Mesenchymal stem cell (in vitro differentiated cells and primary cell): Measurements from ENCODE around the gene CALR3.

ENCODE experiments used
- DNase-seq: peaks from one replicate; pipeline ENCODE4 v3.0.0-alpha.2; 2013
- H2AFZ ChIP-seq: one replicate; pipeline ENCODE4 v1.6.1; 2013; ENCODE audit warnings: low read depth, mild to moderate bottlenecking, control low read depth, inconsistent platforms, low read length, moderate library complexity
- H2AK5ac ChIP-seq: 2 replicates; pipeline ENCODE4 v1.6.1; 2013; ENCODE audit warnings: low read length, moderate library complexity, mild to moderate bottlenecking, inconsistent platforms; ENCODE audit not compliant: severe bottlenecking
- H2BK120ac ChIP-seq: one replicate; pipeline ENCODE4 v1.6.1; 2013; ENCODE audit warnings: low read depth, mild to moderate bottlenecking, inconsistent platforms, low read length, moderate library complexity
- H2BK12ac ChIP-seq, 2 experiments: one replicate each; pipeline ENCODE4 v1.6.1; 2013; ENCODE audit warnings: inconsistent platforms in 2 of 2, low read length in 2 of 2, mild to moderate bottlenecking in 2 of 2, moderate library complexity in 2 of 2, control low read depth in 1 of 2
- H2BK15ac ChIP-seq: one replicate; pipeline ENCODE4 v1.6.1; 2013; ENCODE audit warnings: mild to moderate bottlenecking, low read depth, inconsistent platforms; ENCODE audit not compliant: poor library complexity, severe bottlenecking
- H2BK5ac ChIP-seq: 2 replicates; pipeline ENCODE4 v1.6.1; 2013; ENCODE audit warnings: low read depth, mild to moderate bottlenecking, low read length, control low read depth, inconsistent platforms; ENCODE audit not compliant: poor library complexity, severe bottlenecking
- H3K14ac ChIP-seq, 2 experiments: one replicate each; pipeline ENCODE4 v1.6.1; 2013; ENCODE audit warnings: inconsistent platforms in 2 of 2, low read length in 2 of 2, control low read depth in 1 of 2, mild to moderate bottlenecking in 1 of 2, moderate library complexity in 1 of 2
- H3K18ac ChIP-seq, 2 experiments: one replicate each; pipeline ENCODE4 v1.6.1; 2013; ENCODE audit warnings: inconsistent platforms in 2 of 2, low read length in 2 of 2, control low read depth in 1 of 2, low read depth in 1 of 2, mild to moderate bottlenecking in 1 of 2
- H3K23ac ChIP-seq, 2 experiments: one replicate each; pipeline ENCODE4 v1.6.1; 2013; ENCODE audit warnings: inconsistent platforms in 2 of 2, low read length in 2 of 2, mild to moderate bottlenecking in 2 of 2, moderate library complexity in 2 of 2, control low read depth in 1 of 2
- H3K27ac ChIP-seq: 2 replicates; pipeline ENCODE4 v1.5.1; 2013; ENCODE audit warnings: mild to moderate bottlenecking, moderate library complexity, low read length, control low read depth, inconsistent platforms; ENCODE audit not compliant: poor library complexity, severe bottlenecking
- H3K27me3 ChIP-seq, 2 experiments: 2 replicates each; pipeline versions ENCODE4 v1.6.1 to v1.7.0; 2013; ENCODE audit warnings: low read length in 2 of 2, mild to moderate bottlenecking in 2 of 2, moderate library complexity in 2 of 2, control low read depth in 1 of 2, inconsistent platforms in 1 of 2; ENCODE audit not compliant: control insufficient read depth in 1 of 2, insufficient read depth in 1 of 2
- H3K36me3 ChIP-seq, 2 experiments: 2 replicates each; pipeline versions ENCODE4 v1.6.1 to v1.7.0; 2013; ENCODE audit warnings: low read length in 2 of 2, control low read depth in 1 of 2, inconsistent platforms in 1 of 2, low read depth in 1 of 2, mild to moderate bottlenecking in 1 of 2; ENCODE audit not compliant: insufficient read depth in 2 of 2, control insufficient read depth in 1 of 2
- H3K4ac ChIP-seq, 2 experiments: one replicate each; pipeline ENCODE4 v1.6.1; 2013; ENCODE audit warnings: inconsistent platforms in 2 of 2, low read length in 2 of 2, mild to moderate bottlenecking in 2 of 2, moderate library complexity in 2 of 2, control low read depth in 1 of 2, low read depth in 1 of 2
- H3K4me1 ChIP-seq: 2 replicates; pipeline ENCODE4 v1.6.1; 2013; ENCODE audit warnings: low read depth, low read length, control low read depth; ENCODE audit not compliant: control insufficient read depth, insufficient read depth
- H3K4me2 ChIP-seq: 2 replicates; pipeline ENCODE4 v1.6.1; 2013; ENCODE audit warnings: low read length, mild to moderate bottlenecking, inconsistent platforms; ENCODE audit not compliant: poor library complexity, severe bottlenecking
- H3K4me3 ChIP-seq, 2 experiments: 2 replicates each; pipeline versions ENCODE4 v1.5.1 to v1.7.0; 2013; ENCODE audit warnings: low read length in 2 of 2, mild to moderate bottlenecking in 2 of 2, control low read depth in 1 of 2, low read depth in 1 of 2; ENCODE audit not compliant: insufficient read depth in 1 of 2
- H3K79me1 ChIP-seq: replicated peaks from 2 replicates; pipeline ENCODE4 v1.6.1; 2013; ENCODE audit warnings: mild to moderate bottlenecking, control low read depth, low read length, inconsistent platforms; ENCODE audit not compliant: poor library complexity, severe bottlenecking
- H3K9ac ChIP-seq: 2 replicates; pipeline ENCODE4 v1.7.0; 2013; ENCODE audit warnings: mild to moderate bottlenecking, low read length, moderate library complexity
- H3K9me3 ChIP-seq: 2 replicates; pipeline ENCODE4 v1.7.0; 2013; ENCODE audit warnings: mild to moderate bottlenecking, low read length; ENCODE audit not compliant: control insufficient read depth
- H4K8ac ChIP-seq: one replicate; pipeline ENCODE4 v1.6.1; 2013; ENCODE audit warnings: inconsistent platforms, mild to moderate bottlenecking, low read length, moderate library complexity
- H4K91ac ChIP-seq: one replicate; pipeline ENCODE4 v1.6.1; 2013; ENCODE audit warnings: mild to moderate bottlenecking, low read length, inconsistent platforms
- WGBS: methylation state at CpG from one replicate; pipeline ENCODE4 v1.1.7; 2013; ENCODE audit warnings: mixed read lengths; 5-methylcytosine and 5-hydroxymethylcytosine counted together

CALR3 gene

GRCh38 chr19:16518483-16519229 lies 22.7 kb upstream of the CALR3 start:
- no peaks in the 10 kb centered on the region for H3K27me3 ChIP-seq
- H3K9ac ChIP-seq: no peak overlapping the region
- H2BK5ac ChIP-seq: no peak overlapping the region
- H3K18ac ChIP-seq: no peak overlapping the region
- H3K4me2 ChIP-seq: no peak overlapping the region
- no peaks in the 10 kb centered on the region for H3K4me1 ChIP-seq
- no peak overlapping the region for H4K91ac ChIP-seq
- no peak overlapping the region for H2AFZ ChIP-seq
- H3K36me3 ChIP-seq: peaks cover 78 to 84% of the 10 kb centered on the region in 2 experiments
- H3K4me3 ChIP-seq: no peak overlapping the region
- no peak overlapping the region for H2BK12ac ChIP-seq
- no peak overlapping the region for H3K27ac ChIP-seq
- 97% methylated on average over 33 of the region's 33 CpGs for WGBS
- no peak overlapping the region for H2BK120ac ChIP-seq
- no peak overlapping the region for H2AK5ac ChIP-seq
- no peak overlapping the region for H4K8ac ChIP-seq
- H3K9me3 ChIP-seq: no peaks in the 10 kb centered on the region
- peaks cover 35% of the 10 kb centered on the region for H3K79me1 ChIP-seq
- no peak overlapping the region for H3K14ac ChIP-seq
- H3K23ac ChIP-seq: no peak overlapping the region
- no peak overlapping the region for H2BK15ac ChIP-seq
- no peak overlapping the region for H3K4ac ChIP-seq
- DNase-seq: no peak

- H2AFZ ChIP-seq: no peak overlapping the region
- H2BK5ac ChIP-seq: no peak overlapping the region
- no peak overlapping the region for H3K18ac ChIP-seq
- no peaks in the 10 kb centered on the region for H3K4me1 ChIP-seq
- no peak overlapping the region for H2AK5ac ChIP-seq
- no peak overlapping the region for H3K9ac ChIP-seq
- no peak overlapping the region for H2BK15ac ChIP-seq
- H2BK120ac ChIP-seq: no peak overlapping the region
- H3K14ac ChIP-seq: no peak overlapping the region
- no peak overlapping the region for H3K4ac ChIP-seq
- no peak overlapping the region for H3K23ac ChIP-seq
- H3K27me3 ChIP-seq: no peaks in the 10 kb centered on the region
- H3K4me2 ChIP-seq: no peak overlapping the region
- peaks cover 73 to 83% of the 10 kb centered on the region in 2 experiments for H3K36me3 ChIP-seq
- H2BK12ac ChIP-seq: no peak overlapping the region
- DNase-seq: no peak
- no peak overlapping the region for H3K27ac ChIP-seq
- no peaks in the 10 kb centered on the region for H3K9me3 ChIP-seq
- WGBS: 96% methylated on average over 14 of the region's 14 CpGs
- H4K91ac ChIP-seq: no peak overlapping the region
- no peak overlapping the region for H4K8ac ChIP-seq
- H3K79me1 ChIP-seq: peaks cover 33% of the 10 kb centered on the region
- H3K4me3 ChIP-seq: no peak overlapping the region
These were observed 22.1 kb upstream of the CALR3 start for GRCh38 chr19:16518061-16518460.

- Histone ChIP-seq H2AK5ac (no peak overlapping the region), H3K9ac (no peak overlapping the region), H4K8ac (no peak overlapping the region), H4K91ac (peak overlapping the region; percentile 11), H3K4me2 (no peak overlapping the region), H2BK15ac (no peak overlapping the region), H3K36me3 (peaks cover 74 to 83% of the 10 kb centered on the region in 2 experiments), H3K14ac (no peak overlapping the region), H3K4me3 (no peak overlapping the region), H2AFZ (no peak overlapping the region), H2BK12ac (no peak overlapping the region), H3K27me3 (no peaks in the 10 kb centered on the region), H3K79me1 (peaks cover 29% of the 10 kb centered on the region), H3K4ac (no peak overlapping the region), H2BK5ac (no peak overlapping the region), H2BK120ac (no peak overlapping the region), H3K9me3 (no peaks in the 10 kb centered on the region), H3K23ac (no peak overlapping the region), H3K27ac (no peak overlapping the region), H3K18ac (no peak overlapping the region), H3K4me1 (no peaks in the 10 kb centered on the region)
- WGBS: 93% methylated on average over 14 of the region's 14 CpGs
- no peak for DNase-seq
These were observed 21.1 kb upstream of the CALR3 start for GRCh38 chr19:16516923-16517610.

- Histone ChIP-seq H3K18ac (no peak overlapping the region), H2BK120ac (no peak overlapping the region), H2BK12ac (no peak overlapping the region), H3K79me1 (peaks cover 25% of the 10 kb centered on the region), H3K27me3 (no peaks in the 10 kb centered on the region), H3K4me2 (no peak overlapping the region), H2BK15ac (no peak overlapping the region), H4K91ac (no peak overlapping the region), H3K4me1 (no peaks in the 10 kb centered on the region), H2AK5ac (no peak overlapping the region), H2BK5ac (no peak overlapping the region), H3K4ac (no peak overlapping the region), H3K36me3 (peaks cover 70 to 80% of the 10 kb centered on the region in 2 experiments), H2AFZ (no peak overlapping the region), H3K14ac (no peak overlapping the region), H3K9ac (no peak overlapping the region), H3K9me3 (no peaks in the 10 kb centered on the region), H3K23ac (no peak overlapping the region), H4K8ac (no peak overlapping the region), H3K4me3 (no peak overlapping the region), H3K27ac (no peak overlapping the region)
- 95% methylated on average over 13 of the region's 15 CpGs for WGBS
- DNase-seq: no peak
These were observed 20.4 kb upstream of the CALR3 start for GRCh38 chr19:16516381-16516780.
